Activated CD4-positive, alpha-beta memory T cell treated with anti-CD3 and anti-CD28 coated beads, Interleukin-2, amount 10 ng/mL, durations not matched to agents 7 days and 5 days (primary cell): ENCODE data around the gene PAQR5. TPM values are rescaled to one million over a fixed set of nuclear protein-coding genes. Genes with fewer than 3 reads are reported as not detected.

Source experiments
- CTCF ChIA-PET: fragments of 350-600 bp; sonication (Branson Sonifier 250); formaldehyde crosslinking; loops from one replicate; lab custom pipeline; 2021; ENCODE audit warnings: antibody characterized with exemption, inconsistent platforms; lab: Charles Lee
- POLR2A ChIA-PET: fragments of 350-600 bp; sonication (Branson Sonifier 250); formaldehyde crosslinking; loops from one replicate; lab custom pipeline; 2021; ENCODE audit warnings: antibody characterized with exemption; lab: Charles Lee
- DNase-seq: peaks from one replicate; pipeline ENCODE4 v3.0.0-alpha.2; 2020
- H3K27ac Mint-ChIP-seq: one replicate; pipeline ENCODE4 v1.8.0; 2021; ENCODE audit warnings: mild to moderate bottlenecking, mixed read lengths
- H3K27me3 Mint-ChIP-seq: one replicate; pipeline ENCODE4 v1.8.0; 2021; ENCODE audit warnings: mixed read lengths
- H3K36me3 Mint-ChIP-seq: one replicate; pipeline ENCODE4 v1.8.0; 2021; ENCODE audit warnings: low read depth, mixed read lengths
- H3K4me1 Mint-ChIP-seq: one replicate; pipeline ENCODE4 v1.8.0; 2021; ENCODE audit warnings: mixed read lengths
- H3K4me3 Mint-ChIP-seq: one replicate; pipeline ENCODE4 v1.8.0; 2021; ENCODE audit warnings: mild to moderate bottlenecking, mixed read lengths
- H3K9me3 Mint-ChIP-seq: one replicate; pipeline ENCODE4 v1.8.0; 2021; ENCODE audit warnings: mixed read lengths
- total RNA-seq, 2 experiments: library from RNA; stranded (reverse); gene quantifications; one replicate each; pipeline ENCODE4 v1.2.3, GENCODE V29; 2021

Gene PAQR5
- total RNA-seq, 2 experiments from 2014 or later: not detected

GRCh38 chr15:69402816-69403215 lies 104.1 kb downstream of the PAQR5 start:
- CTCF ChIA-PET: interaction anchor here (3.7 kb wide), 1 partner anchor 8 kb away, joined by 22 read pairs; no protein-coding TSS in a partner anchor
- Mint-ChIP-seq H3K27ac (no peak overlapping the region), H3K9me3 (no peaks in the 10 kb centered on the region), H3K36me3 (no peaks in the 10 kb centered on the region), H3K27me3 (peaks cover 22% of the 10 kb centered on the region), H3K4me3 (no peak overlapping the region), H3K4me1 (no peaks in the 10 kb centered on the region)
- no peak for DNase-seq
- POLR2A ChIA-PET: no interaction called here

- no peak overlapping the region for H3K27ac Mint-ChIP-seq
- H3K36me3 Mint-ChIP-seq: no peaks in the 10 kb centered on the region
- no peaks in the 10 kb centered on the region for H3K4me1 Mint-ChIP-seq
- H3K9me3 Mint-ChIP-seq: no peaks in the 10 kb centered on the region
- ChIA-PET CTCF (interaction anchor here (0.7 to 3.7 kb wide), 2 partner anchors 9 to 60 kb away, joined by 3 to 22 read pairs; no protein-coding TSS in a partner anchor), POLR2A (no interaction called here)
- no peak for DNase-seq
- H3K4me3 Mint-ChIP-seq: no peak overlapping the region
- H3K27me3 Mint-ChIP-seq: peaks cover 22% of the 10 kb centered on the region
Measured at GRCh38 chr15:69403594-69403993, 104.9 kb downstream of the PAQR5 start.

- DNase-seq: no peak
- no peak overlapping the region for H3K27ac Mint-ChIP-seq
- H3K27me3 Mint-ChIP-seq: peaks cover 26% of the 10 kb centered on the region
- ChIA-PET CTCF (interaction anchor here (3.7 kb wide), 1 partner anchor 11 kb away, joined by 22 read pairs; no protein-coding TSS in a partner anchor), POLR2A (interaction anchor here (1.0 kb wide), 1 partner anchor 9 kb away, joined by 3 read pairs; the partner anchor contains the start of gene KIF23)
- H3K9me3 Mint-ChIP-seq: no peaks in the 10 kb centered on the region
- no peak overlapping the region for H3K4me3 Mint-ChIP-seq
- H3K4me1 Mint-ChIP-seq: no peaks in the 10 kb centered on the region
- no peaks in the 10 kb centered on the region for H3K36me3 Mint-ChIP-seq
Measured at GRCh38 chr15:69405110-69405509, 106.4 kb downstream of the PAQR5 start.

GRCh38 chr15:69407719-69408400 lies 109.1 kb downstream of the PAQR5 start:
- DNase-seq: no peak
- Mint-ChIP-seq H3K27ac (no peak overlapping the region), H3K27me3 (peaks cover 23% of the 10 kb centered on the region), H3K36me3 (no peaks in the 10 kb centered on the region), H3K4me1 (no peaks in the 10 kb centered on the region), H3K4me3 (no peak overlapping the region), H3K9me3 (no peaks in the 10 kb centered on the region)
- ChIA-PET CTCF (interaction anchor here (1.3 kb wide), 1 partner anchor 14 kb away, joined by 7 read pairs; no protein-coding TSS in a partner anchor), POLR2A (no interaction called here)

GRCh38 chr15:69408841-69409240 lies 110.1 kb downstream of the PAQR5 start:
- Mint-ChIP-seq H3K27me3 (peaks cover 18% of the 10 kb centered on the region), H3K27ac (no peak overlapping the region), H3K4me1 (peaks cover 7% of the 10 kb centered on the region), H3K4me3 (no peak overlapping the region), H3K36me3 (no peaks in the 10 kb centered on the region), H3K9me3 (no peaks in the 10 kb centered on the region)
- no peak for DNase-seq
- POLR2A ChIA-PET: no interaction called here
- CTCF ChIA-PET: interaction anchor here (0.9 to 1.3 kb wide), 2 partner anchors 13 to 15 kb away, joined by 3 to 7 read pairs; no protein-coding TSS in a partner anchor

GRCh38 chr15:69410248-69410874 lies 111.6 kb downstream of the PAQR5 start:
- Mint-ChIP-seq H3K27ac (no peak overlapping the region), H3K9me3 (no peaks in the 10 kb centered on the region), H3K4me3 (no peak overlapping the region), H3K36me3 (peaks cover 5% of the 10 kb centered on the region), H3K27me3 (peaks cover 9% of the 10 kb centered on the region), H3K4me1 (peaks cover 14% of the 10 kb centered on the region)
- no peak for DNase-seq
- POLR2A ChIA-PET: interaction anchor here (8.3 kb wide), 1 partner anchor 42 kb away, joined by 124 read pairs; the partner anchor contains the start of gene RPLP1
- CTCF ChIA-PET: interaction anchor here (0.8 to 1.7 kb wide), 3 partner anchors 16 to 342 kb away, joined by 3 to 4 read pairs (median 3); no protein-coding TSS in a partner anchor

- Mint-ChIP-seq H3K4me3 (no peak overlapping the region), H3K27me3 (peaks cover 7% of the 10 kb centered on the region), H3K9me3 (no peaks in the 10 kb centered on the region), H3K27ac (no peak overlapping the region), H3K4me1 (peaks cover 27% of the 10 kb centered on the region), H3K36me3 (peaks cover 14% of the 10 kb centered on the region)
- CTCF ChIA-PET: interaction anchor here (1.2 to 1.7 kb wide), 2 partner anchors 18 to 51 kb away, joined by 3 to 4 read pairs; no protein-coding TSS in a partner anchor
- DNase-seq: no peak
- POLR2A ChIA-PET: interaction anchor here (0.9 to 8.3 kb wide), 2 partner anchors 40 to 50 kb away, joined by 3 to 124 read pairs; partner anchors contain the start of gene RPLP1
Measured at GRCh38 chr15:69412274-69412673, 113.6 kb downstream of the PAQR5 start.

GRCh38 chr15:69412701-69413100 lies 114.0 kb downstream of the PAQR5 start:
- Mint-ChIP-seq H3K36me3 (peaks cover 18% of the 10 kb centered on the region), H3K9me3 (no peaks in the 10 kb centered on the region), H3K4me1 (peaks cover 31% of the 10 kb centered on the region), H3K27me3 (peaks cover 5% of the 10 kb centered on the region), H3K4me3 (no peak overlapping the region), H3K27ac (no peak overlapping the region)
- DNase-seq: no peak
- CTCF ChIA-PET: interaction anchor here (1.2 kb wide), 1 partner anchor 50 kb away, joined by 3 read pairs; no protein-coding TSS in a partner anchor
- POLR2A ChIA-PET: interaction anchor here (8.3 kb wide), 1 partner anchor 40 kb away, joined by 124 read pairs; the partner anchor contains the start of gene RPLP1

- ChIA-PET POLR2A (interaction anchor here (0.6 to 8.3 kb wide), 8 partner anchors 9 to 253 kb away, joined by 3 to 124 read pairs (median 6); partner anchors contain the start of genes GLCE and RPLP1), CTCF (interaction anchor here (1.8 to 2.9 kb wide), 2 partner anchors 49 to 51 kb away, joined by 4 to 17 read pairs; no protein-coding TSS in a partner anchor)
- peak within 1 kb of the TSS; percentile 86 for H3K4me3 Mint-ChIP-seq
- no peaks in the 10 kb centered on the region for H3K9me3 Mint-ChIP-seq
- peaks cover 36% of the 10 kb centered on the region for H3K4me1 Mint-ChIP-seq
- DNase-seq: peak; percentile 95
- H3K27ac Mint-ChIP-seq: peak within 1 kb of the TSS; percentile 65
- H3K36me3 Mint-ChIP-seq: peaks cover 28% of the 10 kb centered on the region
- H3K27me3 Mint-ChIP-seq: peaks cover 4% of the 10 kb centered on the region
Measured at GRCh38 chr15:69413822-69414700, 115.3 kb downstream of the PAQR5 start, which contains the start of gene KIF23. TSS of gene KIF23 (plus strand) at chr15:69414349. CDS start at chr15:69414466, 117 bp downstream.

- ChIA-PET CTCF (interaction anchor here (1.8 to 2.9 kb wide), 2 partner anchors 48 to 51 kb away, joined by 4 to 17 read pairs; no protein-coding TSS in a partner anchor), POLR2A (interaction anchor here (0.8 to 8.3 kb wide), 8 partner anchors 9 to 48 kb away, joined by 3 to 124 read pairs (median 6); partner anchors contain the start of gene RPLP1)
- peak; percentile 35 for DNase-seq
- H3K36me3 Mint-ChIP-seq: peaks cover 35% of the 10 kb centered on the region
- H3K27ac Mint-ChIP-seq: peak overlapping the region; percentile 18
- peak overlapping the region; percentile 86 for H3K4me3 Mint-ChIP-seq
- H3K4me1 Mint-ChIP-seq: peaks cover 36% of the 10 kb centered on the region
- H3K27me3 Mint-ChIP-seq: peaks cover under 1% of the 10 kb centered on the region
- H3K9me3 Mint-ChIP-seq: no peaks in the 10 kb centered on the region
Measured at GRCh38 chr15:69414701-69415167, 116.0 kb downstream of the PAQR5 start.

GRCh38 chr15:69415381-69415780 lies 116.7 kb downstream of the PAQR5 start:
- Mint-ChIP-seq H3K4me3 (peak overlapping the region; percentile 86), H3K27me3 (no peaks in the 10 kb centered on the region), H3K27ac (no peak overlapping the region), H3K36me3 (peaks cover 37% of the 10 kb centered on the region), H3K4me1 (peaks cover 36% of the 10 kb centered on the region), H3K9me3 (no peaks in the 10 kb centered on the region)
- ChIA-PET POLR2A (interaction anchor here (0.8 to 8.3 kb wide), 8 partner anchors 8 to 47 kb away, joined by 3 to 124 read pairs (median 5); partner anchors contain the start of gene RPLP1), CTCF (interaction anchor here (1.8 to 2.9 kb wide), 2 partner anchors 48 to 50 kb away, joined by 4 to 17 read pairs; no protein-coding TSS in a partner anchor)
- DNase-seq: no peak
